Measurements from ENCODE around the gene AMACR. TPM values are rescaled to one million over a fixed set of nuclear protein-coding genes. Genes with fewer than 3 reads are reported as not detected.
A peak's percentile ranks its signal among the peaks of the same experiment; 100 is the strongest.

AMACR gene
- total and polyA plus RNA-seq, 9 of the 15 experiments (the other 6 are each of a cell fraction or from before 2014, with no cell fraction given) = 0.72 to 4.6 (median 4.0) TPM

GRCh38 chr5:34007621-34008600 lies at the start of gene AMACR (continued):
- TF ChIP-seq E2F6 (IDR thresholded peaks at IDR 0.05; ENCODE audit: borderline replicate concordance in 1 of 2, extremely low read depth in 1 of 2, insufficient read depth in 1 of 2, insufficient read length in 1 of 2, low read depth in 1 of 2, low read length in 1 of 2, poor library complexity in 1 of 2, severe bottlenecking in 1 of 2) = peak; percentile 82 to 86
- no peak for TF ChIP-seq CTCFL (IDR thresholded peaks at IDR 0.05; ENCODE audit: borderline replicate concordance, insufficient read depth, low read depth, low read length, poor library complexity, severe bottlenecking)
- no peak for TF ChIP-seq SMAD3 (CRISPR knock-in tag; conservative IDR thresholded peaks at IDR 0.05)
- TF ChIP-seq POLR2H (tag; IDR thresholded peaks at IDR 0.05; ENCODE audit: low read depth) = peak; percentile 83
- TF ChIP-seq HNRNPH1 (optimal IDR thresholded peaks at IDR 0.05; ENCODE audit: low read depth, low read length) = no peak
- TF ChIP-seq NFRKB (IDR thresholded peaks at IDR 0.05; ENCODE audit: low read depth) = peak; percentile 70; the same call in 1 of the 2 replicates
- 0 out of 2 replicates have a peak, but pooled peaks have one; percentile 18 for TF ChIP-seq CREB1 (IDR thresholded peaks at IDR 0.05)
- peak; percentile 53; the same call in 1 of the 2 replicates for TF ChIP-seq CREB1 (CRISPR knock-in tag; IDR thresholded peaks at IDR 0.05)
- TF ChIP-seq STAT5B (CRISPR knock-in tag; IDR thresholded peaks at IDR 0.05) = no peak
- no peak for TF ChIP-seq CREB5 (CRISPR knock-in tag; IDR thresholded peaks at IDR 0.05)
- peak in 1 of 2 experiments; percentile 61; a peak in 1 of 3 replicates for TF ChIP-seq CBX3 (IDR thresholded peaks at IDR 0.05; ENCODE audit: borderline replicate concordance in 1 of 2, low read length in 2 of 2)
- no peak for TF ChIP-seq NCOA2 (IDR thresholded peaks at IDR 0.05; ENCODE audit: partially characterized antibody in 2 of 2)
- TF ChIP-seq GTF3C2 (IDR thresholded peaks at IDR 0.05; ENCODE audit: borderline replicate concordance, extremely low read depth, insufficient read length) = no peak
- no peak for TF ChIP-seq ZNF57 (CRISPR knock-in tag; IDR thresholded peaks at IDR 0.05)
- no peak for TF ChIP-seq GTF2B (IDR thresholded peaks at IDR 0.05; ENCODE audit: extremely low read depth, insufficient read length)

All from K562 (cell line).